NB4 (cell line): ENCODE data around the gene MPPED1.

ENCODE experiments used
- CTCF ChIP-seq: IDR thresholded peaks from one replicate; pipeline ENCODE4 v1.5.1; 2012; ENCODE audit warnings: low read depth, low read length
- MYC ChIP-seq: IDR thresholded peaks from 2 replicates; pipeline ENCODE4 v1.6.1; 2011; ENCODE audit warnings: low read depth, low read length
- POLR2A ChIP-seq: IDR thresholded peaks from 2 replicates; pipeline ENCODE4 v1.6.1; 2011; ENCODE audit warnings: mild to moderate bottlenecking; ENCODE audit not compliant: insufficient read length; ENCODE audit errors: extremely low read depth

- TF ChIP-seq CTCF (no peak), MYC (no peak), POLR2A (no peak)
These were observed 50.9 kb downstream of the MPPED1 start for GRCh38 chr22:43462701-43463100.
